GM19452 (cell line): ENCODE data around the gene HEMGN.

ENCODE experiments used
- ATAC-seq: cut with Tn5 transposase; IDR thresholded peaks from one replicate; pipeline ENCODE4 v1.9.1; 2021; ENCODE audit not compliant: unreplicated experiment

Gene HEMGN

GRCh38 chr9:97900738-97901565 is 37.0 kb downstream of the HEMGN start:
- ATAC-seq: no peak

GRCh38 chr9:97900103-97900737 is 37.8 kb downstream of the HEMGN start:
- no peak for ATAC-seq

- no peak for ATAC-seq
Observed at GRCh38 chr9:97895695-97896332, 42.2 kb downstream of the HEMGN start.

- no peak for ATAC-seq
Observed at GRCh38 chr9:97895211-97895610, 42.8 kb downstream of the HEMGN start.

- ATAC-seq: no peak
Observed at GRCh38 chr9:97892421-97892820, 45.6 kb downstream of the HEMGN start.

GRCh38 chr9:97891736-97892135 is 46.2 kb downstream of the HEMGN start:
- no peak for ATAC-seq

GRCh38 chr9:97889941-97890887 is 47.8 kb downstream of the HEMGN start:
- no peak for ATAC-seq

- ATAC-seq: no peak
Observed at GRCh38 chr9:97880336-97880735, 57.6 kb downstream of the HEMGN start.
